H1 (cell line): ENCODE data around the gene DLG5. TPM values are rescaled to one million over a fixed set of nuclear protein-coding genes. Genes with fewer than 3 reads are reported as not detected.

Experiments used
- CBX5 ChIP-seq: fragments of 300-800, 300-1000 bp; sonication (generic); IDR thresholded peaks from 2 replicates; pipeline ENCODE4 v1.7.1; 2016; ENCODE audit warnings: antibody characterized with exemption, low read length, low read depth
- CHD7 ChIP-seq: fragments of 300-600 bp; sonication (generic); IDR thresholded peaks from 2 replicates; pipeline ENCODE4 v1.7.1; 2012; ENCODE audit warnings: low read length, moderate library complexity, mild to moderate bottlenecking, inconsistent platforms; ENCODE audit not compliant: insufficient replicate concordance
- KDM1A ChIP-seq: fragments of 200-600, 300-600 bp; sonication (generic); IDR thresholded peaks from 2 replicates; pipeline ENCODE4 v1.7.1; 2016; ENCODE audit warnings: mild to moderate bottlenecking, low read length, borderline replicate concordance
- USF2 ChIP-seq: IDR thresholded peaks from 2 replicates; pipeline ENCODE4 v1.6.1; 2011; ENCODE audit warnings: low read length, improper control_type of control experiment
- polyA plus RNA-seq, 7 experiments: library from polyadenylated mRNA; depleted of rRNA in 3 of 7; stranded (reverse) in 5 of 7; unstranded in 2 of 7; fragments of >200 nt in 5 of 7; fragments of 200-250 nt in 2 of 7; gene quantifications; 1 replicate in 5 of 7; 2 replicates in 1 of 7; 4 replicates in 1 of 7; pipeline versions ENCODE4 v1.2.1 to v1.2.3, GENCODE V29; 2011 to 2013; ENCODE audit warnings: missing spikeins in 2 of 7, mixed read lengths in 2 of 7
- total RNA-seq: library from RNA; stranded (reverse); fragmentation: NEBNext Ultra II Directional; extraction: Animal tissue kit (Norgen Biotek cat#: 25700); gene quantifications from 2 replicates; pipeline ENCODE4 v1.2.1, GENCODE V29; 2021

Gene DLG5
- total and polyA plus RNA-seq, 2 of the 8 experiments (the other 6 are each of a cell fraction or from before 2014, with no cell fraction given) = 15.6 to 71.4 TPM

DNA sequence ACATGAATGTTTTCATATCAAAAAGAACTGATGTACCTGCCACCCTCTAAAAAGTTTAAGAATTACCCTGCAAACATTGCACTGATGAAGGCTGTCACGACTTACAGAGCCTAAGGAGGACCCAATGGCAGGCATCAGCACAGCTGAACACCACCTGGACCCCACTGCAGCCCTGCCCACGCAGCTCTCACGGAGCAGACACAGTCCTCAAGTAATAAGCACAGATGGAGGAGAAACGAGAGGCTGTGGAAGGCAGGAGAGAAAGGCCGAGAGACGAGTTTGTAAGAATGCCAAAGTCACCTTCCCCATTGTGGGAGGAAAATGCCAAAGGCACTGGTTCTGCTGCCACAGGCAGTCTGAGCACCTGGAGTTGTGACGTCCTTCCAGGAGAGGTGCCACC lies 135.0 kb downstream of the DLG5 start (continued):
- TF ChIP-seq CHD7 (no peak), KDM1A (no peak), CBX5 (no peak), USF2 (no peak)
